AG04450 (cell line): ENCODE results near the gene FILIP1. TPM values are rescaled to one million over a fixed set of nuclear protein-coding genes. Genes with fewer than 3 reads are reported as not detected.

ENCODE experiments used
- CTCF ChIA-PET: fragments of 300-600, 350-600 bp; formaldehyde crosslinking; extraction: SDS; loops from one replicate; lab custom pipeline; 2022; ENCODE audit warnings: antibody characterized with exemption, inconsistent platforms; lab: Charles Lee
- POLR2A ChIA-PET: fragments of 350-600 bp; formaldehyde crosslinking; extraction: SDS; loops from one replicate; lab custom pipeline; 2021; ENCODE audit warnings: antibody characterized with exemption, inconsistent platforms; lab: Yijun Ruan, JAX
- DNase-seq: peaks from one replicate; pipeline ENCODE4 v3.0.0-alpha.2; 2011; ENCODE audit warnings: low read depth, low spot score
- H3K27ac ChIP-seq: one replicate; pipeline ENCODE4 v1.5.1; 2012; ENCODE audit warnings: low read depth, low read length, control low read depth
- H3K27me3 ChIP-seq: one replicate; pipeline ENCODE4 v1.6.0; 2012; ENCODE audit warnings: low read length; ENCODE audit not compliant: control insufficient read depth, insufficient read depth
- H3K4me3 ChIP-seq: 2 replicates; pipeline ENCODE4 v1.5.1; 2011; ENCODE audit warnings: mild to moderate bottlenecking, low read depth, low read length, control low read depth
- H3K9me3 ChIP-seq: 2 replicates; pipeline ENCODE4 v1.5.1; 2012; ENCODE audit warnings: low read length; ENCODE audit not compliant: control insufficient read depth, insufficient read depth
- polyA plus RNA-seq: library from polyadenylated mRNA; depleted of rRNA; stranded (reverse); fragments of >200 nt; gene quantifications from 2 replicates; pipeline ENCODE4 v1.2.3, GENCODE V29; 2011
- TF ChIP-seq, protein P1 (sequence below): IDR thresholded peaks from 2 replicates; pipeline ENCODE4 v1.5.1; 2011; ENCODE audit warnings: low read depth, low read length, control low read depth, inconsistent platforms

FILIP1 gene
- polyA plus RNA-seq, 1 experiment: 0.12 TPM

DNA sequence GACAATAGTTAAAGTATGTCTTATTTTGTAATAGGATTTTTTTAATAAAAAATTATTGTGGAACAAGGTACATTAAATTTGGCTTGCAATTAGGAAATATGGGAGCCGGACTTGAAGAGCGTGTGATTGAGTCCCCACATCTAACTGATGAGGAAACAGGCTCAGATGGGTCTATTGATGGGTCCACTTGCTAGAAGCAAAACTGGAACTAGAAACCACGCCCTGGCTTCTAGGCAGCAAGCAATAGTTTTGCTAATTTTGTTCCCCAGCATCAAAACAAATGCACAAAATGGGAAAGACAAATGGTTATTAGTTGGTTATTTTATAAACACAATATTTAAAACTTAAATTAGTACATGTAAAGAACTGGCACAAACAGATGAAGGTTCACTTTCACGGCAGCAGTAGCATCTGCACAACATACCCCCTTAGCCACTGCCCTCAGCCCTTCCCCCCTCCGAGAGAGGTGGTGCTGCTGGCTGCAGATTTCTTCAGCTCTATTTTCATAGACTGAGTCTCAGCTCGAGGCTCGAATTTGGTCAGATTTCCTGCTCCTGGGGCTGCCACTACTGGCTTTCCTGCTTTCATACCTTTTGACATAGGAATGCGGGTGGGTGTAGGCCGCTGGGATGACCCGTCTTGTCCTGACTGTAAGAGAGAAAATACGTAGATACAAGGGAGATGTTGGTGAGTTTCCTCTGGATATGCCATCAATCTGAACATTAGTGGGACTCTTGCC is 185.2 kb downstream of the FILIP1 start:
- no peak for DNase-seq
- Histone ChIP-seq H3K4me3 (no peak overlapping the region), H3K27ac (no peak overlapping the region), H3K27me3 (no peaks in the 10 kb centered on the region), H3K9me3 (no peaks in the 10 kb centered on the region)
- CTCF ChIA-PET: interaction anchor here (1.5 to 2.3 kb wide), 3 partner anchors 11 to 219 kb away, joined by 5 to 8 read pairs (median 6); no protein-coding TSS in a partner anchor
- POLR2A ChIA-PET: no interaction called here
- TF ChIP-seq, protein P1, sequence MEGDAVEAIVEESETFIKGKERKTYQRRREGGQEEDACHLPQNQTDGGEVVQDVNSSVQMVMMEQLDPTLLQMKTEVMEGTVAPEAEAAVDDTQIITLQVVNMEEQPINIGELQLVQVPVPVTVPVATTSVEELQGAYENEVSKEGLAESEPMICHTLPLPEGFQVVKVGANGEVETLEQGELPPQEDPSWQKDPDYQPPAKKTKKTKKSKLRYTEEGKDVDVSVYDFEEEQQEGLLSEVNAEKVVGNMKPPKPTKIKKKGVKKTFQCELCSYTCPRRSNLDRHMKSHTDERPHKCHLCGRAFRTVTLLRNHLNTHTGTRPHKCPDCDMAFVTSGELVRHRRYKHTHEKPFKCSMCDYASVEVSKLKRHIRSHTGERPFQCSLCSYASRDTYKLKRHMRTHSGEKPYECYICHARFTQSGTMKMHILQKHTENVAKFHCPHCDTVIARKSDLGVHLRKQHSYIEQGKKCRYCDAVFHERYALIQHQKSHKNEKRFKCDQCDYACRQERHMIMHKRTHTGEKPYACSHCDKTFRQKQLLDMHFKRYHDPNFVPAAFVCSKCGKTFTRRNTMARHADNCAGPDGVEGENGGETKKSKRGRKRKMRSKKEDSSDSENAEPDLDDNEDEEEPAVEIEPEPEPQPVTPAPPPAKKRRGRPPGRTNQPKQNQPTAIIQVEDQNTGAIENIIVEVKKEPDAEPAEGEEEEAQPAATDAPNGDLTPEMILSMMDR: no peak

DNA sequence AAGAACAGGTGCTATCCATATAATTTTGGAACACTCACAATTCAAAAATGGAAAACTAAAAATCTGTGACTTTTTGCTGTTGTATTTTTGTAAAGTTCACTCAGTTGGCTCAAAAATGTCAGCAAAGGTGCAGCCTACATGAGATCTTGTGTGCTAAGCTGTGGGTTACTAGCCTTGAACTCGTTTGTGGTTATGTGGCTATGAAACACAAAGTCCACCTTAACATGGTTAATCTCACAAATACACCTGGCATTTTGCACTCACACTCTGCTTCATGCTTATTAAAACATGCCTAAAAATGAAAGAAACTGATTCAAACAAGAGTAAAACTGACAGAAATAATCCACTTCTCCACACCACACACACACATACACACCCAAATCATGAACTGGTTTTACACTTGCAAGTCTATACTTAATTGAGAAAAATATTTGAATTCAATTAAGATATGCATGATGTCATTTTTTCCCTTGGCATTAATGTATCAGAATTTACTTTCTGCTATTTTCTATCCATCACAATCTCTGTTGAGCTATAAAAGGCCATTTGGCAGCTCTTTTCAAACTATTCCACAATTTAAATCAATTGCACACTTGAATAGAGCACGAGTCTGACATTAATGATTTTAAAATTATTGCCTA is 186.1 kb downstream of the FILIP1 start:
- DNase-seq: no peak
- H3K4me3 ChIP-seq: no peak overlapping the region
- no peaks in the 10 kb centered on the region for H3K27me3 ChIP-seq
- no peak overlapping the region for H3K27ac ChIP-seq
- TF ChIP-seq, protein P1: no peak
- H3K9me3 ChIP-seq: no peaks in the 10 kb centered on the region
- ChIA-PET POLR2A (no interaction called here), CTCF (interaction anchor here (1.5 to 2.3 kb wide), 3 partner anchors 10 to 220 kb away, joined by 5 to 8 read pairs (median 6); no protein-coding TSS in a partner anchor)

DNA sequence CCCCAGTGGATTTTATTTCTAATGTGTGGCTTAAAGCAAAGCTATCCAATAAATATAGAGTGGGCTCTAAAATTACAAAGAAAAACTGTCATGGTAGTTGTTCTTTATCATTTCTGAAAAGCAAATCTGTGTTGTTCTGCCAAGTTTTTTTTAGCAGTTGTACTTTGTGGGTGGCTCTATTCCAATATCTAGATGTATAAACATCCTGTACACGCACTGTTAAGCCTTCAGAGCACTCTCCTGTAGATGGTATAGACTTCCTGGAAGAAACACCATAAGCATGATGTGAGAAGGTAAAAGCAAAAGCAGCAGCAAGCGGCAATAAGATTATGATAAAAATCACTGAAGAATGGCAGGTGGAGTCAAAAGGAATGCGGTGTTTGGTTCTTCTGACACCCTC is 187.5 kb downstream of the FILIP1 start:
- Histone ChIP-seq H3K4me3 (no peak overlapping the region), H3K27ac (no peak overlapping the region), H3K9me3 (no peaks in the 10 kb centered on the region), H3K27me3 (no peaks in the 10 kb centered on the region)
- CTCF ChIA-PET: interaction anchor here (0.9 to 1.8 kb wide), 5 partner anchors 9 to 240 kb away, joined by 3 to 11 read pairs (median 6); no protein-coding TSS in a partner anchor
- TF ChIP-seq, protein P1: no peak
- no peak for DNase-seq
- POLR2A ChIA-PET: no interaction called here

DNA sequence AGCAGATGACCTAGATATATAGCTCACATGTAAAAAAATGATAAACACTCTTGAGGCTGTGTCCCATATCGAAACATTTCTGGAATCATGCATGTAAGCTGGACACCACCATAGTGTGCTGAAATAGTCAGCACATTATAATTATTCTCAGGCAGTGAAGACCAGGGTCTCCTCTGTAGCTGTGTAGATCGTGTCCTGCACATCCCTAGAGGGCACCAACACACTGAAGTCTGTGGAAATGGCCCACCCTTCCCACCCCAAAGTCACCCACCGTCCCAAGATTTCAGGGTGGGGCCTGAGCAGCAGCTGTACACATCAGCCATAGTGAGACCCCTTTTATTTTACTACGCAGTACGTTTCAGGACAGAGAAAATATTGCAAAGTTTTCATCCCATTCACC is 188.0 kb downstream of the FILIP1 start:
- H3K27me3 ChIP-seq: no peaks in the 10 kb centered on the region
- DNase-seq: no peak
- H3K27ac ChIP-seq: no peak overlapping the region
- H3K9me3 ChIP-seq: no peaks in the 10 kb centered on the region
- TF ChIP-seq, protein P1: no peak
- no peak overlapping the region for H3K4me3 ChIP-seq
- ChIA-PET CTCF (interaction anchor here (0.5 to 1.8 kb wide), 6 partner anchors 8 to 241 kb away, joined by 3 to 11 read pairs (median 4); no protein-coding TSS in a partner anchor), POLR2A (no interaction called here)

DNA sequence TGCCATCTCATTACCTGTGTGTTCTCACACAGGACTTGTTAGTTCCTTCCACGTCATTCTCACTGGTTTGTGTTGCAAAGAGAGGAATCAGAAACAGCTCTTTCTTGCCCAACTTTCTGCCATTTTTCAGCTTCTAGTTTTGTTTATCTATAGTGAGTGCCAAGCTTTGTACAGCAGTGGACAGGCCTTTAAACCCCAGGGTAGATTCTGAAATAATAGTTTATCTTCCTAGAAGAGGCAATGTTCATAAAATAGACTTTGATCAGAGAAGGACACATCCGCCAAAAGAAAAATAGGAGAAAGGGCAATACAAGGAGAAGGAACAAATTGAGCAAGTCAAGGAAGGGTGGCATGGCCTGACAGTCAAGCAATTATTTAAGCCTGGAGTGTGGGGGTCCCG is 191.3 kb downstream of the FILIP1 start:
- DNase-seq: no peak
- Histone ChIP-seq H3K27me3 (no peaks in the 10 kb centered on the region), H3K9me3 (no peaks in the 10 kb centered on the region), H3K27ac (no peak overlapping the region), H3K4me3 (no peak overlapping the region)
- CTCF ChIA-PET: interaction anchor here (3.2 kb wide), 1 partner anchor 225 kb away, joined by 18 read pairs; no protein-coding TSS in a partner anchor
- POLR2A ChIA-PET: no interaction called here
- TF ChIP-seq, protein P1: no peak
